HUDEP-2 (cell line): ENCODE results near the gene BICD1.

Experiments used
- DNase-seq, 76 experiments: peaks; one replicate each; lab custom pipeline; 2025; ENCODE audit not compliant: unreplicated experiment in 76 of 76; lab: John Stamatoyannopoulos, UW

BICD1 gene

GRCh38 chr12:32233568-32233967, 126.9 kb downstream of the BICD1 start:
- DNase-seq = no peak

- no peak for DNase-seq
Observed at GRCh38 chr12:32235251-32235650, 128.6 kb downstream of the BICD1 start.

GRCh38 chr12:32240162-32240561, 133.5 kb downstream of the BICD1 start:
- no peak for DNase-seq

- no peak for DNase-seq
Observed at GRCh38 chr12:32240831-32241230, 134.2 kb downstream of the BICD1 start.

GRCh38 chr12:32242641-32243040, 136.0 kb downstream of the BICD1 start:
- no peak for DNase-seq

- no peak for DNase-seq
Observed at GRCh38 chr12:32248441-32249140, 141.9 kb downstream of the BICD1 start.

GRCh38 chr12:32249777-32250176, 143.1 kb downstream of the BICD1 start:
- no peak for DNase-seq

GRCh38 chr12:32252199-32253073, 145.8 kb downstream of the BICD1 start:
- DNase-seq = no peak

- no peak for DNase-seq
Observed at GRCh38 chr12:32253154-32253790, 146.6 kb downstream of the BICD1 start.

GRCh38 chr12:32254260-32254956, 147.8 kb downstream of the BICD1 start:
- no peak for DNase-seq

- DNase-seq = no peak
Observed at GRCh38 chr12:32255588-32255987, 148.9 kb downstream of the BICD1 start.

- DNase-seq = no peak
Observed at GRCh38 chr12:32257695-32258496, 151.2 kb downstream of the BICD1 start.

- no peak for DNase-seq
Observed at GRCh38 chr12:32260696-32261095, 154.0 kb downstream of the BICD1 start.

GRCh38 chr12:32261638-32262037, 155.0 kb downstream of the BICD1 start:
- DNase-seq = peak in 23 of 76 experiments; percentile 3 to 37 (median 11)

GRCh38 chr12:32264961-32265360, 158.3 kb downstream of the BICD1 start:
- no peak for DNase-seq

GRCh38 chr12:32265456-32265855, 158.8 kb downstream of the BICD1 start:
- DNase-seq = no peak

- no peak for DNase-seq
Observed at GRCh38 chr12:32265951-32266350, 159.3 kb downstream of the BICD1 start.

- no peak for DNase-seq
Observed at GRCh38 chr12:32266756-32267155, 160.1 kb downstream of the BICD1 start.

- DNase-seq = no peak
Observed at GRCh38 chr12:32270818-32271710, 164.4 kb downstream of the BICD1 start.
